Superior temporal gyrus (tissue), 1 donor: ENCODE measurements around the gene CWC27.
"Not testable (repeated sequence)": the region's sequence is repeated elsewhere in the genome, so short reads cannot be mapped to it uniquely, and the experiment has no call there.

ENCODE experiments used
- DNase-seq: peaks from one replicate; pipeline ENCODE4 v3.0.0-alpha.2; 2016; ENCODE audit errors: extremely low spot score

The CWC27 gene

DNA sequence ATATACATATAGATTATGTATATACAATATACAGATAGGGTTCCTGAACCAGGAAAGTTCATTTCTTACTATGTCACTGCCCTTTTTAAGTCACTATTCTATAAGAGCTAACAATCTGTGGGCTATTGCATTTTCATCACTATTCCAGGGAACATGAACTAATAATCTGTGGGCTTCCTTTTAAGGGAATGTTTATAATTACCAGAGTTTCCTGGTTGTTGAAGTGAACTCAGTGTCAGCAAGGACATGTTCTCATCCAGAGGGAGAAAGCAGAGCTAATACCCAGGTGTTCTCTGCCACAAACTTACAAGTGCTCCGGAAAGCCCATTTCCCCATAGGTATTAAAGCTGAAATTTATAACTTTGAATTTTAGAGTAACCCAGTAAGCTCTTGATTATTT, 69.6 kb downstream of the CWC27 start:
- no peak for DNase-seq

DNA sequence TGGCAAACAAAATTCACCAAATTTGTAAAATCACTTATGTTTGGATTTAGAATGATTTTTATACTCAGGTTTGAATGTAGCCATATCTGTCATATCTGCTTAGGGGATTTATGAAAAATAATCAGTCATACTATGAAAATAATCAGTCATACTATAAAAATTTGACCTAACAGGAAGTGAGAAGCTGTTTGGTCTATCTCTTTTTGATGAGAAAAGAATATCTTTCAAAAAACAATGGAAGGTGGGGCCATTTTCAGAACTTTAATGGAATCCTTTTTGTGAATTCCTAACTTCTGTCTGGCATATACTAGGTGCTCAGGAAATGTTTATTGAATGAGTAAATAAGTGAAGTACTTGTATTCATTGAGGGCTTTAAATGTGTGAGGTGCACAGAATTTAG, 70.1 kb downstream of the CWC27 start:
- DNase-seq: no peak

DNA sequence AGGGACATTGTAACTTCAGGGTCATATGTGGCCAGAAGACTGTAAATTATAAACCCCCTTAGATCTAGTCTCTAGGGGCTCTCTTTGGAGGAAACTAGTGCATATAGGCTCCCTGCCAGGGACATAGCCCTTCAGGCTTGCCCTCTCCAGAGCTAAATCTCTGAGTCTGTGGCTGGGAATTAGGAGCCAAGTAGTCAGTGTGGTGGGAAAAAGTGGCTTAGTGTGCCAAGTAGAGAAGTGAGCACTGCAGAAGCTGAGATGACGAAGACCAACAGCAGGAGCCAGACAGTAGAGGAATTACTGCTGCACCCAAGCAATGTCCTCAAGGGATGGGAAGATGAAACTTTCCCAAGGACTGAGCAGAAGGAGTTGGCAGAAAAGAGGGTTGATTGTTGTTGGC, 71.2 kb downstream of the CWC27 start:
- no peak for DNase-seq

GRCh38 chr5:64840958-64841357, 72.2 kb downstream of the CWC27 start:
- DNase-seq: no peak

- DNase-seq: no peak
Observed at GRCh38 chr5:64853777-64854176, 85.0 kb downstream of the CWC27 start.

DNA sequence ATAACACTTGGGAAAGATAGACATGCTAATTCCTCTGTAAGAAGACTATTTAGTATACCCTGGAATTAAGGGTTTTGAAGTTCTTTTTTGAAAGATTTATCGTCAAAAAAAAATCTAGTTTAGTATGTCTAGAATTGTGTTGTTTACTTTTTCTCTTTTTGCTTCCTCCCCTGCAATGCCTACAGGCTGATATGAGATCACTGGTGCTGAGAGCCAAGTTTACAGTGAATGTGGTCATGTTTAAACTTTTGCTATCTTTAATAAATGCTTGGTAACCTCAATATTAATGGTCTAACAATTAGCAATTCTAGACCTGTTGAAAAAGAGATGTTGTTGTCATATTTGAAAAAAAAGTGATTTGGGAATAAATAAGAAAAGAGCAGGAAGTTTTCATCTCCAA, 86.1 kb downstream of the CWC27 start:
- no peak for DNase-seq

GRCh38 chr5:64859881-64860280, 91.2 kb downstream of the CWC27 start:
- no peak for DNase-seq

- DNase-seq: no peak
Observed at GRCh38 chr5:64861281-64861680, 92.6 kb downstream of the CWC27 start.

DNA sequence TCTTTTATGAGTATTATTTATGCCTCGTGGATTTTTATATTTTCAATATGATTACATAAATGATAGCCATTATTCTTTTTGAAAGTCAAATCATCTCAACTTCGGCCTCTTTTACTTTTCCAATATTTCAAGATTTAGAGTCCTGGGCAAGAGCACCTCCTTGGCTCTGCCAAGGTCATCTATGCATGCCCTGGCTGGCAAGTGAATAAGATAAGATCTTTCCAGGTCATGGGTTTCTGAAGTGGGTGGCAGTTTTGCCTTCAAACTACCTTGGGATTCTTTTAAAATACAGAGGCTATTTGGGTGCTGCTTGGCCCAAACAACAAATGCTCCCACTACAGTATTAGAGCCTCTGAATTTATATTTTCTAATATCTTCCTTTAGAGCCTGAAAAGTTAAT, 95.4 kb downstream of the CWC27 start:
- DNase-seq: no peak

GRCh38 chr5:64865662-64866061, 96.9 kb downstream of the CWC27 start:
- DNase-seq: no peak

DNA sequence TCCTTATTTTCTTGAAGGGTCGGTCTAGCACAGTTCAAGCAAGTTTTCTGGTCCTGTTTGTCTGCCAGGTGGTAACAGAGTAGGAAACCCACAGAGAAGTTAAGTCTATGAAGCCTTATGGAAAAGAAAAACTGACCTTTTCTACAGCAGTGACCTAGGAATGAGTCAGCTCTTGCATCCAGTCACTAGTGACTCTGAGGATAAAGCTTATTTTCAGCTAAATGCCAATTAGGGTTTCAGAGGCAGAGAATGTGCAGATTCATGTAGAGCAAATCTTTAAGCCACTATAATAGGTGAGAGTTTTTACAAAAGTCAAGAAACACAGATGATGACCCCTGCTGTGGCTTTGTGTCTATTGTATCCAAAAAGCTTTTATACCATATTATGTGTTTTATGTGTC, 100.7 kb downstream of the CWC27 start:
- DNase-seq: no peak

- no peak for DNase-seq
Observed at GRCh38 chr5:64872044-64872443, 103.3 kb downstream of the CWC27 start.

GRCh38 chr5:64873441-64873840, 104.7 kb downstream of the CWC27 start:
- DNase-seq: no peak

GRCh38 chr5:64874753-64875152, 106.0 kb downstream of the CWC27 start:
- no peak for DNase-seq

GRCh38 chr5:64876203-64876602, 107.5 kb downstream of the CWC27 start:
- DNase-seq: no peak

- DNase-seq: no peak
Observed at GRCh38 chr5:64880821-64881220, 112.1 kb downstream of the CWC27 start.

- no peak for DNase-seq
Observed at GRCh38 chr5:64883912-64884311, 115.2 kb downstream of the CWC27 start.

- DNase-seq: no peak
Observed at GRCh38 chr5:64884541-64884940, 115.8 kb downstream of the CWC27 start.

DNA sequence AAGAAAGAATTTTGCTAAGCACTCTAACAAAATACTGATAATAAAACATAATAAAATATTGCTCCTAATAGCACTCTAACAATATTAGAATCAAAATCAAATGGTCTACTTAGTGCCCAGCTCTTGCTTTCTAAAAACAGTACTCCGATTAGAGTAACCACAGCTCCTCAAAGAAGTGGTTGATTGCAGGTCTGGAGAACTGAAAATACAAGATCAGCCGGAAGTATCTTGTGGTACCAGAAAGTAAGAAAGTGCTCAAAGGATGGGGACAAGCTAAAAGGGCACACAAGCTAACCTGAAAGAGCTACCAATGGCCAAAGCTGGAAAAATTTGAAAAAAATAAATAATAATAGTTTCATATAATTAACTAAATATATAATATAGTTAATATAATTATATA, 119.2 kb downstream of the CWC27 start:
- no peak for DNase-seq

DNA sequence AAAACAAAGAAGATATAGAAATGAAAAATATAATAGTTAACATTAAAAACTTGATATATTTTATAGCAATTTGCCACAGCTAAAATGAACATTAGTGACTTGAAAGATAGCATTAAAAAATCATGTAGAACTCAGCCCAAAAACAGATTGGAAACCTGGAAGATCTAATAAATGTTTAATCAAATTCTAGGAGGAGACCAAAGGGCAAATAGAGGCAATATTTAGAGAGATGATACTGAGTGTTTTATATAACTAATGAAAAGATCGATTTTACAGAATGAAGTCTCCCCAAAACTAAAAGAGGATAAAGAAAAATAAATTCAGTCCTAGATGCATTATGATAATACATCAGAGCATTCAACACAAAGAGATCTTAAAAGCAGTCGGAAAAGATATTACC, 127.0 kb downstream of the CWC27 start:
- no peak for DNase-seq

DNA sequence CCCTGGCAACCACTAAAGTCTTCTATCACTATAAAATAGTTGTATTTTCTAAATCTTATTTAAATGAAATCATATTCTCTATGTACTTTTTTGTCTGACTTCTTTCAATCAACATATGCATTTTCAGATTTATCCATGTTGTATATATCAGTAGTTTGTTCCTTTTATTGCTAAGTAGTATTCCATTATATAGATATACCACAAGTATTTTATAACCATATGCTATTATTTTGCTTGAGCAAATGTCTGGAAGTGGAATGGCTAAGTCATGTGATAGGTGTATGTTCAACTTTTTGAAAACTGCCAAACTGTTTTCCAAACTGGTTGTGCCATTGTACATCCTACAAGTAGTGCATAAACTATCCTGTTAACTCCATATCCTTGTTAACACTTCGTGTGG, 131.1 kb downstream of the CWC27 start:
- DNase-seq: no peak

DNA sequence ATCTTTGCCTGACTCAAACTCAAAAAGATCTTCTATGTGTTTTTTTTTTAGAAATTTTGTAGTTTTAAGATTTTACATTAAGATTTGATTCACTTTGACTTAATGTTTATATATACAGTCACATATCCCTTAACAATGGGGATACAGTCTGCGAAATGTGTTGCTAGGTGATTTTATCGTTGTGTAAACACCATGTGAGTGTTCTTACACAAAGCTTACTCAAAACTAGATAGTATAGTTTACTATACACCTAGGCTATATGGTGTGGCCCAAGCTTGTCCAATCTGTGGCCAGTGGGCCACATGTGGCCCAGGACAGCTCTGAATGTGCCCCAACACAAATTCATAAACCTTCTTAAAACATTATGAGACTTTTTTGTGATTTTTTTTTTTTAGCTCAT, 131.9 kb downstream of the CWC27 start:
- no peak for DNase-seq

GRCh38 chr5:64907399-64907798, 138.7 kb downstream of the CWC27 start:
- DNase-seq: not testable (repeated sequence)

DNA sequence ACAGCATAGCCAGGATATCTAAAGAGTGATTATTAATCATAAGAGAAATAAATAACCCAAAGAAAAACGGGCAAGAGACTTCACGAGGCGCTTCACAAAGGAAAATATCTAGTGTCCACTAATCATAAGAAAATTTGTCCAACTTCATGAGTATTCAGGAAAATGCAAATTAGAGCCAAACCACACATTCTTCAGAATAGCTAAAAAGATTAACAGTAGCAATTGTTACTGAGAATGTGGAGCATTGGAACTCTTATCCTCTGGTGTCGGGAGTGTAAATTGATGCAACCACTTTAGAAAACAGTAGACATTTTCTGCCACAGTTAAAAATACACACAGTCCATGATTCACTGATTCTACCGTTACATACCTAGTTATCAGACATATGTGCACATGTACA, 145.7 kb downstream of the CWC27 start:
- no peak for DNase-seq

DNA sequence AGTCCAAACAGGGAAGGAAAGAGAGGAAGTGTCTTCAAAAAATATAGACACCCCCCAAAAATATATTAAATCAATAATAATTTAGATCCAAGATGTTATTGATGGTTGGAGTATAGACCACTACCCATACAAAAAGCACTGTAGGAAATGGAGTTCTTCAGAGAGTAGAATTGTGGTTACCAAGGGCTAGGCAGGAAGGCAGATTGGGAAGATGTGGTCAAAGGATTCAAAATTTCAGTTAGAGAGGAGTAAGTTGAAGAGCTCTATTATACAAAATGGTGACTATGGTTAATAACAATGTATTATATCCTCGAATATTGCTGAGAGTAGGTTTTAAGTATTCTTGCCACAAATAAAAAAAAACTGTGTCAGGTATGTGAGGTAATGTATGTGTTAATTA, 149.4 kb downstream of the CWC27 start:
- no peak for DNase-seq
